Measurements from ENCODE around the gene CREB5. TPM values are rescaled to one million over a fixed set of nuclear protein-coding genes. Genes with fewer than 3 reads are reported as not detected.
"Not testable (repeated sequence)": the region's sequence is repeated elsewhere in the genome, so short reads cannot be mapped to it uniquely, and the experiment has no call there.

CREB5 gene
- total and polyA plus RNA-seq, 2 donors (not counting 3 experiments of a cell fraction or from before 2014, with no cell fraction given), result 19.6 to 28.4 TPM

GRCh38 chr7:28609608-28610007 is 197.3 kb downstream of the CREB5 start:
- ChIA-PET POLR2A (no interaction called here), CTCF (interaction anchor here (1.0 to 1.6 kb wide), 3 partner anchors 9 to 198 kb away, joined by 3 to 6 read pairs (median 5); no protein-coding TSS in a partner anchor)
- dilution Hi-C loops (cut with MboI; ENCODE audit: extremely low pct_ligation_motif_present, low sequenced_read_pairs) (no loop called here), intact Hi-C loops (cut with micrococcal nuclease) (loop anchor here (2.0 kb wide), 1 partner anchor 65 kb away; no protein-coding TSS in a partner anchor)
- no peaks in the 10 kb centered on the region for H4K20me1 ChIP-seq (replicated peaks; ENCODE audit: control insufficient read depth, extremely low read depth, insufficient read depth, low read length)
- peaks cover 20% of the 10 kb centered on the region for H3K4me1 ChIP-seq (ENCODE audit: control insufficient read depth, extremely low read depth, insufficient read depth, low read length)
- no peak overlapping the region for H3K9ac ChIP-seq (replicated peaks; ENCODE audit: extremely low read depth, insufficient read depth, low read length)
- H3K27me3 ChIP-seq (ENCODE audit: control insufficient read depth in 2 of 2, insufficient read depth in 2 of 2, low read length in 2 of 2), result no peaks in the 10 kb centered on the region
- TF ChIP-seq MYC (IDR thresholded peaks at IDR 0.05; ENCODE audit: low read depth, low read length), result no peak
- no peak for TF ChIP-seq EZH2 (IDR thresholded peaks at IDR 0.05; ENCODE audit: borderline replicate concordance, low read depth, low read length, severe bottlenecking)
- TF ChIP-seq POLR2A (IDR thresholded peaks at IDR 0.05; ENCODE audit: low read depth, low read length), result no peak
- no peak for TF ChIP-seq MAX (IDR thresholded peaks at IDR 0.05; ENCODE audit: insufficient read depth, insufficient read length)
- TF ChIP-seq CTCF (IDR thresholded peaks at IDR 0.05; ENCODE audit: extremely low read depth in 1 of 2, insufficient read depth in 1 of 2, low read depth in 1 of 2, low read length in 2 of 2), result no peak
- no peak for TF ChIP-seq JUN (IDR thresholded peaks at IDR 0.05; ENCODE audit: borderline replicate concordance, insufficient read depth, insufficient read length, low read depth)
- no peak for TF ChIP-seq FOS (IDR thresholded peaks at IDR 0.05; ENCODE audit: borderline replicate concordance, insufficient read depth, low read length)
- no peak for TF ChIP-seq GATA2 (IDR thresholded peaks at IDR 0.05; ENCODE audit: insufficient read depth, insufficient read length, low read depth, low read length)
- no peak for TF ChIP-seq POLR2AphosphoS5 (IDR thresholded peaks at IDR 0.05; ENCODE audit: insufficient read depth, low read depth, low read length)
- H3K9me3 ChIP-seq (replicated peaks; ENCODE audit: control insufficient read depth, insufficient read depth, low read length), result no peaks in the 10 kb centered on the region
- no peak overlapping the region for H3K4me2 ChIP-seq (ENCODE audit: insufficient read depth, low read length)
- no peaks in the 10 kb centered on the region for H3K9me1 ChIP-seq (replicated peaks; ENCODE audit: control insufficient read depth, extremely low read depth, insufficient read depth, low read length)
- H3K4me3 ChIP-seq (replicated peaks in 1 of 3; ENCODE audit: insufficient read depth in 1 of 3, low read depth in 1 of 3, low read length in 3 of 3), result no peak overlapping the region
- no peaks in the 10 kb centered on the region for H3K79me2 ChIP-seq (ENCODE audit: control insufficient read depth, insufficient read depth, low read length)
- no peak for DNase-seq (ENCODE audit: low read depth, low spot score)
- no peak for FAIRE-seq
- H3K36me3 ChIP-seq (ENCODE audit: control insufficient read depth in 2 of 2, extremely low read depth in 1 of 2, insufficient read depth in 2 of 2, low read length in 2 of 2), result no peaks in the 10 kb centered on the region
- H2AFZ ChIP-seq (ENCODE audit: low read depth, low read length), result no peak overlapping the region
- BruUV-seq (replicated peaks), result no TSS peak
- H3K27ac ChIP-seq (ENCODE audit: insufficient read depth, low read depth, low read length), result no peak overlapping the region

GRCh38 chr7:28611399-28611897 is 199.1 kb downstream of the CREB5 start:
- H3K27me3 ChIP-seq (ENCODE audit: control insufficient read depth in 2 of 2, insufficient read depth in 2 of 2, low read length in 2 of 2); H3K4me3 ChIP-seq (replicated peaks in 1 of 3; ENCODE audit: insufficient read depth in 1 of 3, low read depth in 1 of 3, low read length in 3 of 3); H4K20me1 ChIP-seq (replicated peaks; ENCODE audit: control insufficient read depth, extremely low read depth, insufficient read depth, low read length); dilution Hi-C loops (cut with MboI; ENCODE audit: extremely low pct_ligation_motif_present, low sequenced_read_pairs); H2AFZ ChIP-seq (ENCODE audit: low read depth, low read length); DNase-seq (ENCODE audit: low read depth, low spot score); POLR2A ChIA-PET; H3K79me2 ChIP-seq (ENCODE audit: control insufficient read depth, insufficient read depth, low read length); H3K27ac ChIP-seq (ENCODE audit: insufficient read depth, low read depth, low read length); FAIRE-seq; H3K4me1 ChIP-seq (ENCODE audit: control insufficient read depth, extremely low read depth, insufficient read depth, low read length); H3K36me3 ChIP-seq (ENCODE audit: control insufficient read depth in 2 of 2, extremely low read depth in 1 of 2, insufficient read depth in 2 of 2, low read length in 2 of 2); H3K9me1 ChIP-seq (replicated peaks; ENCODE audit: control insufficient read depth, extremely low read depth, insufficient read depth, low read length); intact Hi-C loops (cut with micrococcal nuclease); H3K9ac ChIP-seq (replicated peaks; ENCODE audit: extremely low read depth, insufficient read depth, low read length); H3K4me2 ChIP-seq (ENCODE audit: insufficient read depth, low read length); H3K9me3 ChIP-seq (replicated peaks; ENCODE audit: control insufficient read depth, insufficient read depth, low read length); BruUV-seq (replicated peaks): not testable (repeated sequence)
- CTCF ChIA-PET, result interaction anchor here (0.7 kb wide), 1 partner anchor 250 kb away, joined by 5 read pairs; no protein-coding TSS in a partner anchor

Measured in endothelial cell of umbilical vein (primary cell).